ENCODE data around the gene SYTL3. TPM values are rescaled to one million over a fixed set of nuclear protein-coding genes. Genes with fewer than 3 reads are reported as not detected.
A peak's percentile ranks its signal among the peaks of the same experiment; 100 is the strongest.

Gene SYTL3
- total and polyA plus RNA-seq, 8 donors = 3.1 to 14.6 (median 5.3) TPM

- WGBS, 5 donors = 27 to 70% (median 51%) methylated on average over 11 of the region's 11 CpGs
- peaks cover 13 to 45% (median 28%) of the 10 kb centered on the region in 4 donors for H3K4me1 ChIP-seq
- H3K9me3 ChIP-seq = no peaks in the 10 kb centered on the region
- peak; percentile 85 for DNase-seq
- TF ChIP-seq POLR2AphosphoS5 (IDR thresholded peaks at IDR 0.05) = peak in 1 of 3 donors; percentile 79
- TF ChIP-seq EP300 (IDR thresholded peaks at IDR 0.05) = no peak
- H3K27ac ChIP-seq = peak overlapping the region; percentile 26 to 66 (median 59)
- H3K4me3 ChIP-seq = no peak overlapping the region
- peaks cover 64 to 100% (median 100%) of the 10 kb centered on the region in 4 donors for H3K36me3 ChIP-seq
- no peaks in the 10 kb centered on the region for H3K27me3 ChIP-seq
- intact Hi-C loops (cut with DNase I; ENCODE audit: low total_unique reads) = no loop called here
These were observed 131.3 kb downstream of the SYTL3 start for GRCh38 chr6:158780988-158781691.

- H3K27me3 ChIP-seq = no peaks in the 10 kb centered on the region
- WGBS, 5 donors = 58 to 73% (median 66%) methylated on average over 19 of the region's 19 CpGs
- no peaks in the 10 kb centered on the region for H3K9me3 ChIP-seq
- TF ChIP-seq POLR2AphosphoS5 (IDR thresholded peaks at IDR 0.05) (no peak), POLR2A (IDR thresholded peaks at IDR 0.05) (no peak), EP300 (IDR thresholded peaks at IDR 0.05) (no peak), CTCF (IDR thresholded peaks at IDR 0.05) (no peak)
- H3K36me3 ChIP-seq = peaks cover 65 to 100% (median 100%) of the 10 kb centered on the region in 4 donors
- peak overlapping the region in 1 of 4 donors; percentile 1 for H3K4me3 ChIP-seq
- peak overlapping the region; percentile 22 to 66 (median 59) for H3K27ac ChIP-seq
- DNase-seq = peak in 1 of 2 donors; percentile 33
- H3K4me1 ChIP-seq = peaks cover 13 to 43% (median 30%) of the 10 kb centered on the region in 4 donors
- intact Hi-C loops (cut with DNase I; ENCODE audit: low total_unique reads) = no loop called here
These were observed 132.0 kb downstream of the SYTL3 start for GRCh38 chr6:158781692-158782373.

- Histone ChIP-seq H3K4me3 (peak overlapping the region in 1 of 4 donors; percentile 1), H3K9me3 (no peaks in the 10 kb centered on the region), H3K4me1 (peaks cover 18 to 51% (median 38%) of the 10 kb centered on the region in 4 donors), H3K27ac (peak overlapping the region in 2 of 5 donors; percentile 59 to 66), H3K27me3 (no peaks in the 10 kb centered on the region), H3K36me3 (peaks cover 63 to 100% (median 100%) of the 10 kb centered on the region in 4 donors)
- intact Hi-C loops (cut with DNase I; ENCODE audit: low total_unique reads) = no loop called here
- DNase-seq = peak in 1 of 2 donors; percentile 24
- no peak for TF ChIP-seq POLR2A (IDR thresholded peaks at IDR 0.05)
- TF ChIP-seq EP300 (IDR thresholded peaks at IDR 0.05) = no peak
- no peak for TF ChIP-seq CTCF (IDR thresholded peaks at IDR 0.05)
- no peak for TF ChIP-seq POLR2AphosphoS5 (IDR thresholded peaks at IDR 0.05)
- WGBS, 5 donors = 67 to 81% (median 73%) methylated on average over 10 to 11 of the region's 11 CpGs
These were observed 132.7 kb downstream of the SYTL3 start for GRCh38 chr6:158782432-158783166.

GRCh38 chr6:158783167-158783450 is 133.3 kb downstream of the SYTL3 start:
- Histone ChIP-seq H3K27me3 (no peaks in the 10 kb centered on the region), H3K9me3 (no peaks in the 10 kb centered on the region), H3K4me3 (no peak overlapping the region), H3K4me1 (peaks cover 23 to 55% (median 39%) of the 10 kb centered on the region in 4 donors), H3K27ac (no peak overlapping the region), H3K36me3 (peaks cover 64 to 100% (median 100%) of the 10 kb centered on the region in 4 donors)
- TF ChIP-seq POLR2AphosphoS5 (IDR thresholded peaks at IDR 0.05) (no peak), CTCF (IDR thresholded peaks at IDR 0.05) (no peak), POLR2A (IDR thresholded peaks at IDR 0.05) (no peak), EP300 (IDR thresholded peaks at IDR 0.05) (no peak)
- intact Hi-C loops (cut with DNase I; ENCODE audit: low total_unique reads) = no loop called here
- WGBS, 5 donors = 66 to 93% (median 72%) methylated on average over 2 to 4 of the region's 4 CpGs
- DNase-seq = peak in 1 of 2 donors; percentile 25

All from stomach (tissue), 9 donors.